Muscle layer of duodenum (tissue), 2 donors: ENCODE measurements around the gene DSE.
"Not testable (repeated sequence)": the region's sequence is repeated elsewhere in the genome, so short reads cannot be mapped to it uniquely, and the experiment has no call there.

Experiments used
- H3K27ac ChIP-seq: one replicate; pipeline ENCODE4 v1.7.0; 2013; ENCODE audit warnings: mild to moderate bottlenecking, low read length
- H3K27me3 ChIP-seq: one replicate; pipeline ENCODE4 v1.7.0; 2013; ENCODE audit warnings: low read depth, mild to moderate bottlenecking, control low read depth, low read length
- H3K36me3 ChIP-seq, 2 donors: one replicate each; pipeline ENCODE4 v1.7.0; 2013; ENCODE audit warnings: low read length in 2 of 2, control low read depth in 1 of 2, mild to moderate bottlenecking in 1 of 2; ENCODE audit not compliant: insufficient read depth in 2 of 2, control insufficient read depth in 1 of 2
- H3K4me1 ChIP-seq, 2 donors: one replicate each; pipeline ENCODE4 v1.7.0; 2013; ENCODE audit warnings: low read length in 2 of 2, mild to moderate bottlenecking in 2 of 2, control low read depth in 1 of 2, moderate library complexity in 1 of 2; ENCODE audit not compliant: insufficient read depth in 2 of 2, control insufficient read depth in 1 of 2
- H3K4me3 ChIP-seq, 2 donors: one replicate each; pipeline ENCODE4 v1.7.0; 2013; ENCODE audit warnings: low read length in 2 of 2, low read depth in 1 of 2, mild to moderate bottlenecking in 1 of 2
- H3K9me3 ChIP-seq, 2 donors: one replicate each; pipeline ENCODE4 v1.7.0; 2013; ENCODE audit warnings: low read length in 2 of 2, control low read depth in 1 of 2, mild to moderate bottlenecking in 1 of 2; ENCODE audit not compliant: control insufficient read depth in 1 of 2
- donor health status: healthy.

DSE gene

GRCh38 chr6:116334638-116335409, 35.9 kb upstream of the DSE start:
- not testable (repeated sequence) for H3K9me3 ChIP-seq, H3K36me3 ChIP-seq, H3K4me3 ChIP-seq, H3K27ac ChIP-seq, H3K27me3 ChIP-seq, H3K4me1 ChIP-seq

GRCh38 chr6:116335612-116336215, 35.0 kb upstream of the DSE start:
- Histone ChIP-seq H3K27me3 (no peaks in the 10 kb centered on the region), H3K9me3 (no peaks in the 10 kb centered on the region), H3K36me3 (no peaks in the 10 kb centered on the region), H3K4me1 (no peaks in the 10 kb centered on the region), H3K27ac (no peak overlapping the region), H3K4me3 (no peak overlapping the region)

- Histone ChIP-seq H3K27ac (no peak overlapping the region), H3K36me3 (no peaks in the 10 kb centered on the region), H3K4me1 (no peaks in the 10 kb centered on the region), H3K9me3 (no peaks in the 10 kb centered on the region), H3K27me3 (no peaks in the 10 kb centered on the region), H3K4me3 (no peak overlapping the region)
Measured at GRCh38 chr6:116338943-116339342, 31.8 kb upstream of the DSE start.

- H3K36me3 ChIP-seq, H3K27ac ChIP-seq, H3K4me1 ChIP-seq, H3K9me3 ChIP-seq, H3K4me3 ChIP-seq, H3K27me3 ChIP-seq: not testable (repeated sequence)
Measured at GRCh38 chr6:116340625-116341024, 30.1 kb upstream of the DSE start.

- Histone ChIP-seq H3K27ac (no peak overlapping the region), H3K4me3 (no peak overlapping the region), H3K4me1 (no peaks in the 10 kb centered on the region), H3K36me3 (no peaks in the 10 kb centered on the region), H3K27me3 (no peaks in the 10 kb centered on the region), H3K9me3 (no peaks in the 10 kb centered on the region)
Measured at GRCh38 chr6:116349216-116349615, 21.5 kb upstream of the DSE start.

GRCh38 chr6:116351101-116351500, 19.6 kb upstream of the DSE start:
- H3K4me1 ChIP-seq: no peaks in the 10 kb centered on the region
- H3K9me3 ChIP-seq: no peaks in the 10 kb centered on the region
- no peaks in the 10 kb centered on the region for H3K36me3 ChIP-seq
- H3K4me3 ChIP-seq: no peak overlapping the region
- no peak overlapping the region for H3K27ac ChIP-seq
- no peaks in the 10 kb centered on the region for H3K27me3 ChIP-seq

- Histone ChIP-seq H3K36me3 (no peaks in the 10 kb centered on the region), H3K9me3 (no peaks in the 10 kb centered on the region), H3K27me3 (no peaks in the 10 kb centered on the region), H3K4me3 (no peak overlapping the region), H3K27ac (peak overlapping the region; percentile 8), H3K4me1 (no peaks in the 10 kb centered on the region)
Measured at GRCh38 chr6:116352515-116353471, 18.0 kb upstream of the DSE start.

- H3K4me3 ChIP-seq: no peak overlapping the region
- H3K4me1 ChIP-seq: no peaks in the 10 kb centered on the region
- H3K27me3 ChIP-seq: no peaks in the 10 kb centered on the region
- H3K36me3 ChIP-seq: no peaks in the 10 kb centered on the region
- H3K27ac ChIP-seq: no peak overlapping the region
- H3K9me3 ChIP-seq: no peaks in the 10 kb centered on the region
Measured at GRCh38 chr6:116354236-116354635, 16.5 kb upstream of the DSE start.

GRCh38 chr6:116355796-116356195, 15.0 kb upstream of the DSE start:
- Histone ChIP-seq H3K4me1 (no peaks in the 10 kb centered on the region), H3K9me3 (no peaks in the 10 kb centered on the region), H3K36me3 (no peaks in the 10 kb centered on the region), H3K4me3 (no peak overlapping the region), H3K27me3 (no peaks in the 10 kb centered on the region), H3K27ac (no peak overlapping the region)

GRCh38 chr6:116359131-116359530, 11.6 kb upstream of the DSE start:
- Histone ChIP-seq H3K27me3 (no peaks in the 10 kb centered on the region), H3K4me1 (no peaks in the 10 kb centered on the region), H3K9me3 (no peaks in the 10 kb centered on the region), H3K4me3 (no peak overlapping the region), H3K27ac (no peak overlapping the region), H3K36me3 (no peaks in the 10 kb centered on the region)

GRCh38 chr6:116359835-116360234, 10.9 kb upstream of the DSE start:
- no peaks in the 10 kb centered on the region for H3K4me1 ChIP-seq
- H3K4me3 ChIP-seq: no peak overlapping the region
- no peaks in the 10 kb centered on the region for H3K27me3 ChIP-seq
- H3K36me3 ChIP-seq: no peaks in the 10 kb centered on the region
- no peaks in the 10 kb centered on the region for H3K9me3 ChIP-seq
- H3K27ac ChIP-seq: no peak overlapping the region
